Rectal smooth muscle tissue (tissue), 1 donor: ENCODE data around the gene VAV2.

ENCODE experiments used
- H3K27ac ChIP-seq: one replicate; pipeline ENCODE4 v1.7.0; 2013; ENCODE audit warnings: low read depth, low read length, inconsistent platforms
- H3K27me3 ChIP-seq: one replicate; pipeline ENCODE4 v1.7.0; 2013; ENCODE audit warnings: low read length; ENCODE audit not compliant: control insufficient read depth, insufficient read depth
- H3K36me3 ChIP-seq: one replicate; pipeline ENCODE4 v1.7.0; 2013; ENCODE audit warnings: low read length; ENCODE audit not compliant: control insufficient read depth, insufficient read depth
- H3K4me1 ChIP-seq: one replicate; pipeline ENCODE4 v1.7.0; 2013; ENCODE audit warnings: low read length; ENCODE audit not compliant: control insufficient read depth, insufficient read depth
- H3K4me3 ChIP-seq: one replicate; pipeline ENCODE4 v1.7.0; 2013; ENCODE audit warnings: low read length
- H3K9ac ChIP-seq: one replicate; pipeline ENCODE4 v1.7.0; 2013; ENCODE audit warnings: low read length

VAV2 gene

DNA sequence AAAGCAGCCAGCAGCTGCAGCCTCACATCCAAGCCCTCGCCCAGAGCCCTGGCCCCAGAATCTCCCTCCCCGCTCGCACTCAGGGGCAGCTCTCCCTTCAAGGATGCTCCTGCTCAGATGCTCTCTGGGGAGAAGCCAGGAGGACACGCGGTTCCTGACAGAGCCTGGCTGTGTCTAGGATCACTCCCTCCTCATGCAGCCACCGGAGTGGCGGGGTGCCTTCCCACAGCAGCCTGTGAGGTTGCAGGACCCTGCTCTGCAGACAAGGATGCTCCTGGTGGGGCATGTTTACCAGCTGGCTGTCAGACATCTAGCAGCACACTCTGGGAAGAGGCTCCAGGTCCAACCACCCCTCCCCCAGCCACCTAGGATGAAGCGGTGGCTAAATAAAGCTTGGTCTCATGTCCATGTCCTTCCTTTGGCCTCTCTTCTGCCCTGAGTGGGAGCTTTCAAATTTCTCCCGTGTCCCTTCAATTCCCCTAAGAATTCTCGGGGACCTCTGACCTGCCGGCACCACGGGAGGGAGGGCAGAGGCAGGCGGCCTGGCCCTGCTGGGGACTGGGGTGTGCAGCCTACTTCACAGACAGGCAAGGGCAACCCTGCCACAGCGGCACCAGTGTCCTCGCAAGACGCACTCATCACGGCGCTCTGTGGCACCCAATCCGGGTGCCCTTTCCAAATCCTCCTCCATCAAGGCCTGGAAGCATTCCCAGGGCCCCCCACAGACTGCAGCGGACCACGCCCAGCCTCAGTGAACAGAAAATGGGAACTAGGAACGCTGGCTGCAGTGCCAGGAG lies 165.6 kb downstream of the VAV2 start:
- H3K27me3 ChIP-seq: no peaks in the 10 kb centered on the region
- H3K9ac ChIP-seq: no peak overlapping the region
- no peaks in the 10 kb centered on the region for H3K4me1 ChIP-seq
- H3K27ac ChIP-seq: no peak overlapping the region
- no peaks in the 10 kb centered on the region for H3K36me3 ChIP-seq
- no peak overlapping the region for H3K4me3 ChIP-seq

DNA sequence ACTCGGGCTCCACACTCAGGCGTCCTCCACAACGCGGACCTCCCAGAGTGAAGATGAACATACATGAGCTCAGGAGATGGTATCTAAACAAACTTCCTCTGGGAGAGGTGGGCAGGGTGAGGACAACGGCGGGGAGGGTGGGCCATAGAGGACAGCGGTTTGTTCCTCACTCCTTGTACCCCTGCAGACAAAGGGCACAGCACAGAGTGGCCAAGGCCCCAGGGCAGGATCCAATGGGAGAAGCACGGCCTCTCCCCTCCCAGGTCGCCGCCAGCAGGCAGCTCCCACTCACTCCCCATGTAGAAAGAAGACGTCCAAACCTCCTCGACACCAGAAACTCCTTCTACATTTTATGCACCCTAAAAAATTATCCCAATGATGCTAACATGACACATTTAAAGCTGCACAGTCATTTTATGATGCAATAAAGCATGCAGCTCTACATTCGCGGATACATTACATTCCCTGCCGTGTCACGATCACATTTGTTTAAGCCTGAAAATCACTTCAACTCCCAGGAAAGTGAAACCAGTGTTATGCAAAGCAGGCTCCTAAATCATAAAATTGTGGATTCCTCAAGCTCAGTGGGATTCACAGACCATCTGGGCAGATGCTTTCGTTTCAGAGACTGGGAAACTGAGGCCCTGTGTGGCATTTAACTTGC lies 166.4 kb downstream of the VAV2 start:
- Histone ChIP-seq H3K27me3 (no peaks in the 10 kb centered on the region), H3K4me3 (no peak overlapping the region), H3K36me3 (no peaks in the 10 kb centered on the region), H3K9ac (no peak overlapping the region), H3K27ac (no peak overlapping the region), H3K4me1 (no peaks in the 10 kb centered on the region)

DNA sequence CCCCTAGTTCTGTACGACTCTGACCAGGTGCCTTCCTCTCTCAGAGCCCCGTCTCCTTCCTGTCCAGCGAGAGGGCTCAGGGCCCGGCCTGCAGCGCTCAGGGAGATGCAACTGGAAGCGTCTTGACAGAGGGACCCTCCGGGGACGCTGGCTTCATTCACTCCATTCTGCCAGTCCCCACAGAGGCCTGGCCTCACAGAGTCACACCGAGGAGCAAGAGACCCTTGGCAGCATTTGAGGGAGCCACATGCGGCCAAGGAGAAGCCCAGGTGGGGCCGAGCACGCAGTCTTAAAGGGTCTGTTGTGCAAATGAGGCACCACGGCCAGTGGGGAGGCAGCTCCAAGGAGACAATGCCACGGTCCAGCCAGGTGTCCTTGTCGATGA lies 167.3 kb downstream of the VAV2 start:
- no peak overlapping the region for H3K27ac ChIP-seq
- H3K9ac ChIP-seq: no peak overlapping the region
- H3K27me3 ChIP-seq: no peaks in the 10 kb centered on the region
- no peak overlapping the region for H3K4me3 ChIP-seq
- H3K4me1 ChIP-seq: no peaks in the 10 kb centered on the region
- no peaks in the 10 kb centered on the region for H3K36me3 ChIP-seq

DNA sequence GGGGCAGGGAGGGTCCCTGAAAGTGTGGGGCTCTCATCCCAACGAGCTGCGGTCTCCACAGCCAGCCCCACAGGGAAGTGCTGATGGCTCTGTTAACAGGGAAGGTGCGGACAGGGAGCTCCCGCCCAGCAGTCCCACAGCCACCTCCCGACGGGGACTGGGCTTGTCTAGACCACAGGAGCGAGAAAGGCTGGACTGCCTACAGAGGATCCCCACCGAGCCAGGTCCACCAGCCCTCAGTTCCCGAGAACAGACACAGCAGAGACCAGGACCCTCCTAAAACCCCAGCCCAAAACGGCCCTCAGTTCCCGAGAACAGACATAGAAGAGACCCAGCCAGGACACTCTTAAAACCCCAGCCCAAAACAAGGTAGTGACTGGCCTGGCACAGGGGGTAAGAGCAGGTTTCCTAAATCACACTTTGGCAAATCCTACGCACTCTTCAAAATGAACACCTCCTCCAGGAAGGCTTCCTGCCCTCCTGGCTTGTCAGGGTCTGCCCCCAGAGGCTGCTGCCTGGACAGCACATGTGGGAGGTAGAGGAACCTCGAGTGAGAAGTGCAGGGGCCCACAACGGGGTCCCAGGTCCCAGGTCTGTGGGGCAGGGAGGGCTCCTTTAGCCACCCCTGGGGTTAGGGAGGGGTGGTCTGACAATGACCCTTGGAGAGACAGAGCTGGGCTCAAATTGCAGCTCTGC lies 167.9 kb downstream of the VAV2 start:
- Histone ChIP-seq H3K9ac (no peak overlapping the region), H3K36me3 (no peaks in the 10 kb centered on the region), H3K4me1 (no peaks in the 10 kb centered on the region), H3K27me3 (no peaks in the 10 kb centered on the region), H3K4me3 (no peak overlapping the region), H3K27ac (no peak overlapping the region)

- no peak overlapping the region for H3K27ac ChIP-seq
- H3K4me3 ChIP-seq: no peak overlapping the region
Measured at GRCh38 chr9:133823189-133824105, 168.7 kb downstream of the VAV2 start.

DNA sequence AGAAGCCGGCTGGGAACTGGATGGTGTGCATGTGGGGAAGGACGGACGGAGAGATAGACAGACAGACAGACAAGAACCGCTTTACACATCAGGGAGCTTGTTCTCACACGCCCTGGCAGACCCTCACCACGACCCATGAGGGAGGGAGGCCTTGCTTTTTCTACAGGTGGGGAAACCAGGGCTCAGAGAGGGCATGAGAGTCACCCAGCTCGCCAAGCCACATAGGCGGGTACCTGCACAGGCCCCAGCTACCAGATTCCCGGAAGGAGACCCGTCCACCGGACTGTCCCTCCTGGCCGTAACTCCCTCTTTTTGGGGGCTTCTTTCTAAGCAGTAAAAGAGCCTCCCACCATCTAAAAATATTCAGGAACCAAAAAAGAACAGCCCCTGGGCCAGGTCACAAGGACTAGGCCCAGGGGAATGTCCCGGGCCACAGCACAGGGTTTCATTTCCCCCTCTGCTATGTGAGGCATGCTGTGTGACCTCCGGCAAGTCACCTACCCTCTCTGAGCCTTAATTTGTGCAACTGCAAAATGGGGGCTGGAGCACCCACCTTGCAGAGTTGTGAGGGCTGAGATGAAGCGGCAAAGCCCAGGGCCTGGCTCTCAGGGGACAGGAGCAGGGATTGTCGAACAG lies 169.6 kb downstream of the VAV2 start:
- Histone ChIP-seq H3K4me1 (no peaks in the 10 kb centered on the region), H3K4me3 (no peak overlapping the region), H3K27me3 (no peaks in the 10 kb centered on the region), H3K36me3 (no peaks in the 10 kb centered on the region), H3K27ac (no peak overlapping the region), H3K9ac (no peak overlapping the region)

More at GRCh38 chr9:133823189-133824105, 168.7 kb downstream of the VAV2 start:
- Histone ChIP-seq H3K36me3 (no peaks in the 10 kb centered on the region), H3K9ac (no peak overlapping the region), H3K4me1 (no peaks in the 10 kb centered on the region), H3K27me3 (no peaks in the 10 kb centered on the region)

DNA sequence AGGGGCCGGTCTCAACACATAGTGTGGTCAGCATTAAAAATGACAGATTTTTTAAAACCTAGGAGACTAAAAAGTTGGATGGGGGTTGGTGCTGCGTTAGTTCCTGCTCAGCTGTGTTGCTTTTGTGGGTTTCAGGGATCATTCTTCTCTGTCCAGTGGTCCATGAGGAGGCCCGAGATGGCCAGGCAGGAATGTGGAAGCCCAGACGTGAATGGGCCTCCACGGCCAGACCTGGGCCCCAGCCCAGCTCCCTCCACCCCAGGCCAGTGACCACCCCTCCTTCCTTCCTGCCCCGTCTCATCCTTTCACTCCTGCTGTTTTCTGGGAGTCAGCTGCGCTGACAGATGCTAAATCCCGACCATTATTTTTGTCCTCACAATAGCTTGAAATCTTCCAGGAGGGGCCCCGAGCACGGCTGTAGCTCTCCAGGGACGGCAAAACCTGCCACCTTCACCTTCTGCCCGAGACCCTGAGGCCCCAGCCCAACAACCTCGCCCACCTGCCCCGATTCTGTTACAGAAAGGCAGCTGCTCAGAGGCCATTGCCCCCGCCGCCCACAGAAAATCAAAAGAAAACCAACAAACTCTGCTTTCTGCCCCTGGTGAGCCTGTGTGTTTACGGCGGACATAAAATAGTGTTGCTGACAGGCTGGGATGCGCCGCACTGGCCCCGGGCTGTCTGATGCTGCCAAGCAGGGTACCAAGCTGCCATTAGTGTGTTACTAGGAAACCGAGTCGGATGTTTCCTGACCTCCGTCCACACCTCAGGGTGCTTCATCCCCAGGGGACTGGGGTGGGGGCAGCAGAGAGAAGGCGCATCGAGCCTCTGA lies 170.3 kb downstream of the VAV2 start:
- H3K4me3 ChIP-seq: no peak overlapping the region
- H3K9ac ChIP-seq: no peak overlapping the region
- no peaks in the 10 kb centered on the region for H3K27me3 ChIP-seq
- no peak overlapping the region for H3K27ac ChIP-seq
- no peaks in the 10 kb centered on the region for H3K36me3 ChIP-seq
- no peaks in the 10 kb centered on the region for H3K4me1 ChIP-seq

GRCh38 chr9:133819923-133820322 lies 172.2 kb downstream of the VAV2 start:
- H3K9ac ChIP-seq: no peak overlapping the region
- H3K4me3 ChIP-seq: no peak overlapping the region
- no peaks in the 10 kb centered on the region for H3K27me3 ChIP-seq
- no peaks in the 10 kb centered on the region for H3K4me1 ChIP-seq
- no peaks in the 10 kb centered on the region for H3K36me3 ChIP-seq
- H3K27ac ChIP-seq: no peak overlapping the region

DNA sequence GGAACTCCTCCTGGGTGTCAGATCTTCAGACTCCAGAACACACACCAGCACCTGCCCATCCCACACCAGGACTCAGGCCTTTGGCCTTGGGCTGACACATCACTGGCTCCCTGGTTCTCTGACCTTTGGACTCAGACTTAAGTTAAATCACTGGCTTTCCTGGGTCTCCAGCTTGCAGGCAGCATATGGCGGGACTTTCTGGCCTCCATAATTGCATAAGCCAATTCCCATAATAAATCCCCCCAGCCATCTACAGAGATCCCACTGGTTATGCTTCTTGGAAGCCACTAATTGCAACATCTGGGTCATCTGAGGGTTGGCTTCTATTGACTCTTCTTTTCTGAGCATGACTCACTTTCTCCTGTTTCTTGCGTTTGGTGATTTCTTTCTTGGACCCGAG lies 173.7 kb downstream of the VAV2 start:
- Histone ChIP-seq H3K4me1 (peaks cover 7% of the 10 kb centered on the region), H3K9ac (no peak overlapping the region), H3K27ac (no peak overlapping the region), H3K4me3 (no peak overlapping the region), H3K36me3 (no peaks in the 10 kb centered on the region), H3K27me3 (no peaks in the 10 kb centered on the region)

DNA sequence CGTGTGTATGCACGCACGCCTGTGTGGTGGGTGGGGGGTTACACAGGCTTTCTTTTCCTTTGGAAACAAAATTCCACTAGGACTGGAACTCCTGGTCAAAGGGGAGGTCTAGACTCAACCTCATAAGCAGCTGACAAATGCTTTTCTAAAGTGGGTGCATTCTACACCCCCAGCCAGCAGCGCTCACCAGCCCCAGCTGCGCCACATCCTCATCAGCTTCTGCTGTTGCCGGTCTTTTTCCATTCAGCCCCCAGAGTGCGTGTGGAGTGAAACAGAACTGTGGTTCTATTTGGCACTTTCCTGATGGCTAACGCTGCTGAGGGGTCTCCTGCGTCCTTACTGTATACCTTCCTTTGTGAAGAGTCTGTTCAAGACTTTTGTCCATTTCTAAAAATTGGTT lies 176.3 kb downstream of the VAV2 start:
- no peak overlapping the region for H3K27ac ChIP-seq

DNA sequence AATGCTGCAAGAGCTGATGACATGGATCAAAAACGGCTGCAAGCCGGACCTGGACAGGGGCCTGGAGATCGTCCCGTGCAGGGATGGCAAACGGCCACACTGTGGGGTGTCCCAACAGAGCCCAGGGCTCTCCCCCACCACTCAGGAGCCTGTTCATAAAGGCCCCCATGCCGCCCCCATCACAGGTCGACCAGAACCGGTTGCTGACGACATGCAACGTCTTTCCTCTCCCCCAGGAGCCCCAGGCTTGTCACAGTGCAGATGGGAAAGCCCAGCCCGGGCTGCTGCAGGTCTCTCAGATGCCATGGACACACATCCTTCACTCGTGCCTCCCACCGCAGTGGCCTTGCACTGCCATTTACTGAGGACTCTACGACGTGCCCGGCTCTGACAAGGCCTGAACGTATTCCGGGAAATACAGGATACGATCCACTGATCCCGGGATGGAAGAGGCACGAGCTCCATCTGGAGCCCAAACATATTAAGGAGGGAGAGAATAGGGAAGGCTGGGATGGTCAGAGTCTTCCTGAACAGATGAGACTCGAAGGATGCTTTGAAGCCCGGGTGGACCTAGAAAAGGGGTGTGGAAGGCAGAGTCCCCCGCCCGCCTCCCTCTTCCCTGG lies 177.4 kb downstream of the VAV2 start:
- Histone ChIP-seq H3K9ac (no peak overlapping the region), H3K27me3 (no peaks in the 10 kb centered on the region), H3K4me1 (peaks cover 7% of the 10 kb centered on the region), H3K4me3 (no peak overlapping the region), H3K27ac (no peak overlapping the region), H3K36me3 (no peaks in the 10 kb centered on the region)

More for the DNA sequence above, 176.3 kb downstream of the VAV2 start:
- Histone ChIP-seq H3K4me1 (peaks cover 7% of the 10 kb centered on the region), H3K9ac (no peak overlapping the region), H3K36me3 (no peaks in the 10 kb centered on the region), H3K4me3 (no peak overlapping the region), H3K27me3 (no peaks in the 10 kb centered on the region)
